Activated naive CD4-positive, alpha-beta T cell (primary cell): Measurements from ENCODE around the gene HAO2.

Experiments
- DNase-seq, 4 experiments: peaks; one replicate each; lab custom pipeline; 2025; lab: John Stamatoyannopoulos, UW

The HAO2 gene

GRCh38 chr1:119440721-119441307 is 72.2 kb downstream of the HAO2 start:
- no peak for DNase-seq

GRCh38 chr1:119442756-119443155 is 74.2 kb downstream of the HAO2 start:
- DNase-seq, result no peak
